Body of pancreas (tissue), 4 donors: ENCODE measurements around the gene STPG4. TPM values are rescaled to one million over a fixed set of nuclear protein-coding genes. Genes with fewer than 3 reads are reported as not detected.

Experiments used
- ATAC-seq: fragments of 150-250 bp; one replicate; pipeline ENCODE4 v1.9.1; 2016
- DNase-seq, 4 donors: peaks; one replicate each; pipeline ENCODE4 v3.0.0-alpha.2; 2019
- H3K27ac ChIP-seq, 4 donors: fragments of 200-600 bp; sonication (generic); 1 replicate in 3 of 4; 2 replicates in 1 of 4; pipeline versions ENCODE4 v1.5.1 to v1.6.1; 2016 to 2019; ENCODE audit warnings: mild to moderate bottlenecking in 1 of 4, mixed read lengths in 1 of 4, moderate library complexity in 1 of 4
- H3K27me3 ChIP-seq, 2 donors: fragments of 200-600 bp; sonication (generic); one replicate each; pipeline ENCODE4 v1.6.0; 2016; ENCODE audit warnings: mild to moderate bottlenecking in 1 of 2
- H3K36me3 ChIP-seq, 2 donors: fragments of 200-600 bp; sonication (generic); replicated peaks in 1 of 2; 2 replicates each; pipeline ENCODE4 v1.5.1; 2016; ENCODE audit warnings: low read depth in 2 of 2; ENCODE audit not compliant: insufficient read depth in 1 of 2
- H3K4me1 ChIP-seq: fragments of 200-600 bp; sonication (generic); one replicate; pipeline ENCODE4 v1.6.0; 2016
- H3K4me3 ChIP-seq, 2 donors: fragments of 200-600 bp; sonication (generic); 1 replicate in 1 of 2; 2 replicates in 1 of 2; pipeline ENCODE4 v1.5.1; 2016 to 2019
- H3K9me3 ChIP-seq, 3 donors: fragments of 200-600 bp; sonication (generic); 1 replicate in 2 of 3; 2 replicates in 1 of 3; pipeline ENCODE4 v1.5.1; 2016
- CTCF ChIP-seq, 7 experiments: fragments of 450-650 bp in 4 of 7; fragments of 200-600 bp in 3 of 7; sonication (generic) in 3 of 7; IDR thresholded peaks; one replicate each; pipeline ENCODE4 v1.5.1; 2016 to 2019; ENCODE audit warnings: antibody characterized with exemption in 7 of 7
- POLR2A ChIP-seq, 3 donors: fragments of 450-650 bp; IDR thresholded peaks; one replicate each; pipeline ENCODE4 v1.6.1; 2016; ENCODE audit warnings: antibody characterized with exemption in 3 of 3, mild to moderate bottlenecking in 2 of 3
- whole genome bisulfite sequencing, 2 donors: methylation state at CpG; one replicate each; pipeline ENCODE4 v1.1.5; 2017; 5-methylcytosine and 5-hydroxymethylcytosine counted together
- intact Hi-C: fragments of 100-400 bp; cut with DNase I; formaldehyde crosslinking; loops from one replicate; pipeline ENCODE4 v1.15.1; 2023
- total RNA-seq, 2 donors: library from RNA; depleted of rRNA; stranded (reverse); fragments of >200 nt; gene quantifications; one replicate each; pipeline ENCODE4 v1.1.0, GENCODE V29; 2016

STPG4 gene
- total RNA-seq, 2 donors from 2014 or later = not detected

DNA sequence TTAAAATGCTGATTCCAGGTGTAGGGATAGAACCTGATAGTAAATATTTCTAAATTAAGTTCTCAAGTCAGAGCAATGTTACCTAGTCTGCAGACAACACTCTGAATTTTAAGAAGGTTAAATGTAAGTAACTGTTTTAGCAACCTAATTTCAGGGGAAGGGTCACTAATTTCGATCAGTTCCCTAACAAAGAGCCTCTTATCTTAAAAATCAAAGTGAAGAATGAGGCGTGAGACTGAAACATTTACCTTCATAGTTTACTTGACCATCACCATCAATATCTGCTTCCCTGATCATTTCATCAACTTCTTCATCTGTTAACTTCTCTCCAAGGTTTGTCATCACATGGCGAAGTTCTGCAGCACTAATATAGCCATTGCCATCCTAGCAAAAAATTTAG, 6.4 kb upstream of the STPG4 start:
- no peaks in the 10 kb centered on the region for H3K4me1 ChIP-seq
- no peak overlapping the region for H3K4me3 ChIP-seq
- no peaks in the 10 kb centered on the region for H3K9me3 ChIP-seq
- no peaks in the 10 kb centered on the region for H3K27me3 ChIP-seq
- TF ChIP-seq POLR2A (IDR thresholded peaks at IDR 0.05) (no peak), CTCF (IDR thresholded peaks at IDR 0.05) (no peak)
- ATAC-seq = no peak
- intact Hi-C loops = no loop called here
- DNase-seq = no peak
- WGBS, 2 donors = 89 to 90% methylated on average over 3 of the region's 3 CpGs
- H3K27ac ChIP-seq = no peak overlapping the region
- H3K36me3 ChIP-seq = peaks cover 8 to 18% of the 10 kb centered on the region in 2 donors

GRCh38 chr2:47160660-47161059, 5.6 kb upstream of the STPG4 start:
- DNase-seq (no peak), ATAC-seq (no peak)
- Histone ChIP-seq H3K4me3 (no peak overlapping the region), H3K27ac (no peak overlapping the region), H3K36me3 (peaks cover 8 to 18% of the 10 kb centered on the region in 2 donors), H3K27me3 (no peaks in the 10 kb centered on the region), H3K9me3 (no peaks in the 10 kb centered on the region), H3K4me1 (no peaks in the 10 kb centered on the region)
- no peak for TF ChIP-seq CTCF (IDR thresholded peaks at IDR 0.05)
- no peak for TF ChIP-seq POLR2A (IDR thresholded peaks at IDR 0.05)
- WGBS, 2 donors = 84 to 92% methylated on average over 1 of the region's 1 CpG
- intact Hi-C loops = no loop called here

- ATAC-seq (no peak), DNase-seq (no peak)
- intact Hi-C loops = no loop called here
- H3K4me1 ChIP-seq = no peaks in the 10 kb centered on the region
- TF ChIP-seq CTCF (IDR thresholded peaks at IDR 0.05) (no peak), POLR2A (IDR thresholded peaks at IDR 0.05) (no peak)
- 91 to 96% methylated on average over 3 of the region's 3 CpGs for WGBS, 2 donors
- H3K4me3 ChIP-seq = no peak overlapping the region
- no peaks in the 10 kb centered on the region for H3K27me3 ChIP-seq
- H3K36me3 ChIP-seq = peaks cover 8 to 18% of the 10 kb centered on the region in 2 donors
- H3K27ac ChIP-seq = no peak overlapping the region
- no peaks in the 10 kb centered on the region for H3K9me3 ChIP-seq
These were observed 5.1 kb upstream of the STPG4 start for GRCh38 chr2:47160211-47160610.

DNA sequence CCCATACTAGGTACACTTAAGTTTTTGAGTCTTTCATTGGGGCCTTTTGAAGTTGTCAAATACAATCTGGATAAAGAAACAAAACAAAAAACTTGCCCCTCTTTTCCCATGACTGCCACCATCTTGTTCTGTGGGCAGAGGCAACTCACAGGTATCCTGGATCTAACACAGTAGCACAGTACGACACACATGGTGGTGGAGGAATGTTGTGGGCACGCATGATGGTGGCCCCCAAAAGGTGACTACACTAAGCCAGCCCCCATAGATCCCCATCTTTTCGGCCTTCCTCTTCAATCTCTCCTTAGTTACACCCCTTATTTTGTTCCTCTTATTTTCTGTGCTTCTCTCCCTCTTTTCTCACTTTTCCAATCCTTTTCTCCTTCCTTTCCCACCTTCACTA, 4.5 kb upstream of the STPG4 start:
- H3K9me3 ChIP-seq = no peaks in the 10 kb centered on the region
- H3K36me3 ChIP-seq = peaks cover 8 to 18% of the 10 kb centered on the region in 2 donors
- no peaks in the 10 kb centered on the region for H3K4me1 ChIP-seq
- TF ChIP-seq CTCF (IDR thresholded peaks at IDR 0.05) (no peak), POLR2A (IDR thresholded peaks at IDR 0.05) (no peak)
- H3K4me3 ChIP-seq = no peak overlapping the region
- no peaks in the 10 kb centered on the region for H3K27me3 ChIP-seq
- intact Hi-C loops = no loop called here
- 94 to 96% methylated on average over 3 of the region's 3 CpGs for WGBS, 2 donors
- no peak for DNase-seq
- no peak overlapping the region for H3K27ac ChIP-seq
- no peak for ATAC-seq

DNA sequence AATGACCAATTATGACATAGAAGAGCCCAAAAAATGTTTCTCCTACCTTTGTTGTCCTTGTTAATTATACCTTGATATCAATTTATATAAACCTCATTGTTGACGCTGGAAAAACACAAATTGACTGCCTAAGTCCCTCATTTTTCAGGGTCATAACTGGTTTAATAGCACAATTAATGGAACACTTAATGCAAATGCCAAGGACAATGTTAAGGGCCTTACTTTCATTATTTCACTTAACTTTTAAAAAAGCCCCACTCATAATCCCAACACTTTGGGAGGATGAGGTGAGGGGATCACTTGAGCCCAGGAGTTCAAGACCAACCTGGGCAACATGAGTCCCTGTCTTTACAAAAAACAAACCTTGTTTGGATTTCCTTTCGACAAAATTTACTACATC, 3.5 kb upstream of the STPG4 start:
- WGBS, 2 donors = 96 to 98% methylated on average over 2 of the region's 2 CpGs
- no peak overlapping the region for H3K4me3 ChIP-seq
- TF ChIP-seq POLR2A (IDR thresholded peaks at IDR 0.05) (no peak), CTCF (IDR thresholded peaks at IDR 0.05) (no peak)
- no peak for DNase-seq
- intact Hi-C loops = no loop called here
- no peak for ATAC-seq
- H3K27ac ChIP-seq = no peak overlapping the region
- peaks cover 8 to 18% of the 10 kb centered on the region in 2 donors for H3K36me3 ChIP-seq
- no peaks in the 10 kb centered on the region for H3K27me3 ChIP-seq
- H3K9me3 ChIP-seq = no peaks in the 10 kb centered on the region
- no peaks in the 10 kb centered on the region for H3K4me1 ChIP-seq
